ENCODE results near the gene DNAJB9. TPM values are rescaled to one million over a fixed set of nuclear protein-coding genes. Genes with fewer than 3 reads are reported as not detected.

The DNAJB9 gene
- total and polyA plus RNA-seq, 10 of the 15 experiments (the other 5 are each of a cell fraction or from before 2014, with no cell fraction given): 4.5 to 20.9 (median 8.8) TPM

DNA sequence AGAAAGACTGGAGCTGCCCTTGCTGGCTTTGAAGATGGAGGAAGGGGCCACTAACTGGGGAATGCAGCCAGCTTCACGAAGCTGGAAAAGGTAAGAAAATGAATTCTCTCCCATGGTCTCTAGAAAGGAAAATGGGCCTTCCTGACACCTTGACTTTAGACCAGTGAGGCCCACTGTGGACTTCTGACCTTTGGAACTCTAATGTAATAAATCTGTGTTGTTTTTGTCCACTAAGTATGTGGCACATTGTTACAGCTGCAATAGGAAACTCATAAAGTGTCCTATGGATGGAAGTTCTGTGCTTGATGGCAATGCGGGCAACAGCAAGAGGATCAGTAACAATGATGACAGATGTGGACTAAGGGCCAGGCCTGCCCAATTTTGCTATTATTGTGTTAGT lies 20.9 kb downstream of the DNAJB9 start (continued):
- TF ChIP-seq YY1 (IDR thresholded peaks at IDR 0.05; ENCODE audit: low read depth, low read length) (no peak), ZBED1 (IDR thresholded peaks at IDR 0.05; ENCODE audit: borderline replicate concordance) (no peak), BCL11A (IDR thresholded peaks at IDR 0.05; ENCODE audit: low read depth, low read length) (no peak), PAX5 (IDR thresholded peaks at IDR 0.05; ENCODE audit: borderline replicate concordance, low read depth, low read length) (no peak), TAF1 (IDR thresholded peaks at IDR 0.05; ENCODE audit: borderline replicate concordance, low read depth, low read length) (no peak), RUNX3 (IDR thresholded peaks at IDR 0.05; ENCODE audit: low read length) (no peak), MEF2B (IDR thresholded peaks at IDR 0.05; ENCODE audit: partially characterized antibody, poor library complexity, severe bottlenecking) (no peak)
- TF ChIP-seq, protein P1, sequence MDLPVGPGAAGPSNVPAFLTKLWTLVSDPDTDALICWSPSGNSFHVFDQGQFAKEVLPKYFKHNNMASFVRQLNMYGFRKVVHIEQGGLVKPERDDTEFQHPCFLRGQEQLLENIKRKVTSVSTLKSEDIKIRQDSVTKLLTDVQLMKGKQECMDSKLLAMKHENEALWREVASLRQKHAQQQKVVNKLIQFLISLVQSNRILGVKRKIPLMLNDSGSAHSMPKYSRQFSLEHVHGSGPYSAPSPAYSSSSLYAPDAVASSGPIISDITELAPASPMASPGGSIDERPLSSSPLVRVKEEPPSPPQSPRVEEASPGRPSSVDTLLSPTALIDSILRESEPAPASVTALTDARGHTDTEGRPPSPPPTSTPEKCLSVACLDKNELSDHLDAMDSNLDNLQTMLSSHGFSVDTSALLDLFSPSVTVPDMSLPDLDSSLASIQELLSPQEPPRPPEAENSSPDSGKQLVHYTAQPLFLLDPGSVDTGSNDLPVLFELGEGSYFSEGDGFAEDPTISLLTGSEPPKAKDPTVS (IDR thresholded peaks at IDR 0.05; ENCODE audit: low read depth, low read length): no peak
- TF ChIP-seq, protein P2, sequence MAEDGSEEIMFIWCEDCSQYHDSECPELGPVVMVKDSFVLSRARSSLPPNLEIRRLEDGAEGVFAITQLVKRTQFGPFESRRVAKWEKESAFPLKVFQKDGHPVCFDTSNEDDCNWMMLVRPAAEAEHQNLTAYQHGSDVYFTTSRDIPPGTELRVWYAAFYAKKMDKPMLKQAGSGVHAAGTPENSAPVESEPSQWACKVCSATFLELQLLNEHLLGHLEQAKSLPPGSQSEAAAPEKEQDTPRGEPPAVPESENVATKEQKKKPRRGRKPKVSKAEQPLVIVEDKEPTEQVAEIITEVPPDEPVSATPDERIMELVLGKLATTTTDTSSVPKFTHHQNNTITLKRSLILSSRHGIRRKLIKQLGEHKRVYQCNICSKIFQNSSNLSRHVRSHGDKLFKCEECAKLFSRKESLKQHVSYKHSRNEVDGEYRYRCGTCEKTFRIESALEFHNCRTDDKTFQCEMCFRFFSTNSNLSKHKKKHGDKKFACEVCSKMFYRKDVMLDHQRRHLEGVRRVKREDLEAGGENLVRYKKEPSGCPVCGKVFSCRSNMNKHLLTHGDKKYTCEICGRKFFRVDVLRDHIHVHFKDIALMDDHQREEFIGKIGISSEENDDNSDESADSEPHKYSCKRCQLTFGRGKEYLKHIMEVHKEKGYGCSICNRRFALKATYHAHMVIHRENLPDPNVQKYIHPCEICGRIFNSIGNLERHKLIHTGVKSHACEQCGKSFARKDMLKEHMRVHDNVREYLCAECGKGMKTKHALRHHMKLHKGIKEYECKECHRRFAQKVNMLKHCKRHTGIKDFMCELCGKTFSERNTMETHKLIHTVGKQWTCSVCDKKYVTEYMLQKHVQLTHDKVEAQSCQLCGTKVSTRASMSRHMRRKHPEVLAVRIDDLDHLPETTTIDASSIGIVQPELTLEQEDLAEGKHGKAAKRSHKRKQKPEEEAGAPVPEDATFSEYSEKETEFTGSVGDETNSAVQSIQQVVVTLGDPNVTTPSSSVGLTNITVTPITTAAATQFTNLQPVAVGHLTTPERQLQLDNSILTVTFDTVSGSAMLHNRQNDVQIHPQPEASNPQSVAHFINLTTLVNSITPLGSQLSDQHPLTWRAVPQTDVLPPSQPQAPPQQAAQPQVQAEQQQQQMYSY (CRISPR knock-in tag; IDR thresholded peaks at IDR 0.05): no peak
